IPS-11a (cell line): ENCODE data around the gene AFF3.
"Not testable (repeated sequence)": the region's sequence is repeated elsewhere in the genome, so short reads cannot be mapped to it uniquely, and the experiment has no call there.

Experiments
- H3K4me3 ChIP-seq: one replicate; pipeline ENCODE4 v1.5.1; 2013; ENCODE audit warnings: low read depth, low read length, control low read depth

The AFF3 gene

GRCh38 chr2:99522157-99522556, 620.2 kb downstream of the AFF3 start:
- no peak overlapping the region for H3K4me3 ChIP-seq

GRCh38 chr2:99520813-99521212, 621.6 kb downstream of the AFF3 start:
- no peak overlapping the region for H3K4me3 ChIP-seq

GRCh38 chr2:99520195-99520594, 622.2 kb downstream of the AFF3 start:
- H3K4me3 ChIP-seq: no peak overlapping the region

GRCh38 chr2:99514357-99514756, 628.0 kb downstream of the AFF3 start:
- H3K4me3 ChIP-seq: no peak overlapping the region

GRCh38 chr2:99512181-99512591, 630.2 kb downstream of the AFF3 start:
- no peak overlapping the region for H3K4me3 ChIP-seq

GRCh38 chr2:99509387-99509786, 633.0 kb downstream of the AFF3 start:
- no peak overlapping the region for H3K4me3 ChIP-seq

- H3K4me3 ChIP-seq: no peak overlapping the region
Measured at GRCh38 chr2:99507937-99508818, 634.2 kb downstream of the AFF3 start.

- no peak overlapping the region for H3K4me3 ChIP-seq
Measured at GRCh38 chr2:99504844-99505584, 637.4 kb downstream of the AFF3 start.

GRCh38 chr2:99503662-99504416, 638.6 kb downstream of the AFF3 start:
- not testable (repeated sequence) for H3K4me3 ChIP-seq

- H3K4me3 ChIP-seq: no peak overlapping the region
Measured at GRCh38 chr2:99496021-99496420, 646.4 kb downstream of the AFF3 start.
